Breast epithelium (tissue), 3 donors: Measurements from ENCODE around the gene GABRP.

Experiments
- CTCF ChIP-seq, 3 donors: fragments of 450-650 bp; IDR thresholded peaks; one replicate each; pipeline ENCODE4 v1.5.1; 2016 to 2017; ENCODE audit warnings: antibody characterized with exemption in 3 of 3, mild to moderate bottlenecking in 3 of 3, moderate library complexity in 3 of 3
- POLR2A ChIP-seq: fragments of 450-650 bp; IDR thresholded peaks from one replicate; pipeline ENCODE4 v1.6.1; 2016; ENCODE audit warnings: antibody characterized with exemption, mild to moderate bottlenecking, moderate library complexity
- POLR2AphosphoS5 ChIP-seq, 3 donors: sonication (generic); formaldehyde crosslinking; IDR thresholded peaks; one replicate each; pipeline ENCODE4 v1.6.1; 2017; ENCODE audit warnings: antibody characterized with exemption in 3 of 3

GRCh38 chr5:170836226-170836625 is 52.7 kb downstream of the GABRP start:
- TF ChIP-seq CTCF (IDR thresholded peaks at IDR 0.05) = no peak
- no peak for TF ChIP-seq POLR2A
- no peak for TF ChIP-seq POLR2AphosphoS5 (IDR thresholded peaks at IDR 0.05)
